Measurements from ENCODE around the gene BTBD2. TPM values are rescaled to one million over a fixed set of nuclear protein-coding genes. Genes with fewer than 3 reads are reported as not detected.

The BTBD2 gene
- total RNA-seq, 1 experiment from 2014 or later: 110 TPM

- Mint-ChIP-seq H3K4me3 (no peak overlapping the region), H3K27ac (no peak overlapping the region), H3K9me3 (no peaks in the 10 kb centered on the region), H3K27me3 (ENCODE audit: low read depth) (no peaks in the 10 kb centered on the region), H3K4me1 (no peaks in the 10 kb centered on the region), H3K36me3 (ENCODE audit: insufficient read depth in 1 of 3, low read depth in 3 of 3) (peaks cover 15 to 43% (median 38%) of the 10 kb centered on the region in 3 experiments; a peak in 6 of 7 replicates)
- DNase-seq: no peak
- no peaks in the 10 kb centered on the region for H3K23me2 ChIP-seq (ENCODE audit: insufficient read length, low read depth, low read length, poor library complexity, severe bottlenecking)
- H3K9ac ChIP-seq (ENCODE audit: extremely low read depth, insufficient read length, low read length): no peak overlapping the region
- no peaks in the 10 kb centered on the region for H3K79me2 ChIP-seq (ENCODE audit: insufficient read depth, low read length)
- H2BK12ac ChIP-seq (ENCODE audit: insufficient read length, low read depth, low read length): no peak overlapping the region
- no peaks in the 10 kb centered on the region for H4K20me1 ChIP-seq (ENCODE audit: control insufficient read depth, insufficient read depth, insufficient read length)
- no CpG with 5 or more reads among the region's 28 CpGs for WGBS (ENCODE audit: extremely low coverage, insufficient read length, low lambda C conversion rate)
- H3K23ac ChIP-seq (ENCODE audit: insufficient read length, low read depth, low read length): no peak overlapping the region
- H4K91ac ChIP-seq (ENCODE audit: insufficient read length, low read depth, low read length): no peak overlapping the region
- no peak for TF ChIP-seq CTCF (conservative IDR thresholded peaks at IDR 0.05)
- H2BK5ac ChIP-seq (ENCODE audit: insufficient read length, low read length): no peak overlapping the region
- H3K4me2 ChIP-seq (ENCODE audit: insufficient read depth, insufficient read length, low read length): no peak overlapping the region
- H3K4ac ChIP-seq (ENCODE audit: low read depth, low read length): no peak overlapping the region
- H3K18ac ChIP-seq (ENCODE audit: insufficient read length, low read depth, low read length): no peak overlapping the region
- H3K9me3 ChIP-seq (ENCODE audit: control insufficient read depth, low read depth, low read length): no peaks in the 10 kb centered on the region
- no peak overlapping the region for H3K27ac ChIP-seq (ENCODE audit: insufficient read length, low read depth, low read length)
- H2BK120ac ChIP-seq (ENCODE audit: low read depth, low read length, poor library complexity, severe bottlenecking): no peak overlapping the region
- H3T11ph ChIP-seq (ENCODE audit: low read length): no peak overlapping the region
- H3K79me1 ChIP-seq (ENCODE audit: insufficient read depth, low read depth, low read length, poor library complexity, severe bottlenecking): no peaks in the 10 kb centered on the region
- no peak overlapping the region for H2AK5ac ChIP-seq (ENCODE audit: insufficient read length, low read length)
- H3K56ac ChIP-seq (ENCODE audit: insufficient read length, low read depth, low read length): no peak overlapping the region
- no peak overlapping the region for H3K14ac ChIP-seq (ENCODE audit: insufficient read depth, low read length)
- H3K4me1 ChIP-seq (ENCODE audit: insufficient read depth, low read length): no peaks in the 10 kb centered on the region
- no peak overlapping the region for H4K5ac ChIP-seq (ENCODE audit: insufficient read length, low read depth, low read length)
- no peaks in the 10 kb centered on the region for H3K27me3 ChIP-seq (ENCODE audit: insufficient read depth, low read length)
- H4K8ac ChIP-seq (replicated peaks; ENCODE audit: insufficient read length, low read depth, low read length): no peak overlapping the region
- H2BK15ac ChIP-seq (ENCODE audit: low read depth, low read length): no peak overlapping the region
- H2AFZ ChIP-seq (ENCODE audit: low read length): no peak overlapping the region
- H2BK20ac ChIP-seq (ENCODE audit: low read depth, low read length, poor library complexity, severe bottlenecking): no peak overlapping the region
Observed at GRCh38 chr19:1979642-1980041, 35.9 kb downstream of the BTBD2 start.
